ENCODE measurements around the gene COL15A1. TPM values are rescaled to one million over a fixed set of nuclear protein-coding genes. Genes with fewer than 3 reads are reported as not detected.

The COL15A1 gene
- total and polyA plus RNA-seq, 2 of the 8 experiments (the other 6 are each of a cell fraction or from before 2014, with no cell fraction given) = 0.12 to 0.15 TPM

DNA sequence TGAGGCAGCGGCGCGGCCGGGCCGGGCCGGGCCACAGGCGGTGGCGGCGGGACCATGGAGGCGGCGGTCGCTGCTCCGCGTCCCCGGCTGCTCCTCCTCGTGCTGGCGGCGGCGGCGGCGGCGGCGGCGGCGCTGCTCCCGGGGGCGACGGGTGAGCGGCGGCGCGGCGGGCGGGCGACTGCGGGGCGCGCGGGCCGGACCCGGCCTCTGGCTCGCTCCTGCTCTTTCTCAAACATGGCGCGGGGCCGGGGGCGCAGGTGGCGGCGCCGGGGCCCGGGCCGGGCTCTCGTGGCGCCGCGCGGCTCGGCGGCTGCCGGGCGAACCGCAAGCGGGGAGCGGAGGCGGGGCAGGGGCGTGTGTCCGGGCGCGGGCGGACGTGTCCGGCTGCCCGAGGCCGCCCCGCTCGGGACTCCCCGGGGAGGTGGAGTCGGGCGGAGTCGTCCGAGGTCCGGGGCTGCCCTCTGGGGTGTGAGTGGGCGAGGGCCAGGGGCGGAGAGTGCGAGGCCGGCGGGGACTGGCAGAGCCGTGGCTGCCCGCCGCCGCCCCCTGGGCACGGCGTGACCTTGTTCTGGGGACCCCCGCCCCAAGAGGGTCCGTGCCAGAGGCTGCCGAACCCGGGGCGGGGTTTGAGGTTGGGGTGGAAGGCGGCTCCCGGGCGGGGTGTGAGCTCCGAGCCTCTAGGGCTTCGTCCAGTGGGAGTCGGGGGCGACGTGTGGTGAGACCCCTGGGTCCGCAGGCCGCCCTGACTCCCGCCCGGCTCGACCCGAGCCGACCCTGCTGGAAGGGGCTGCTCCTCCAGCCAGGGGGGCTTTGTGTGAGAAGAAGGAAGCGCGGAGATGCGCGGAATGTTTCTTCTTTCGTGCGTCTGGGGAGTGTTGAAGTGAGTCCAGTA is 161.7 kb downstream of the COL15A1 start (continued):
- TF ChIP-seq KDM4A (IDR thresholded peaks at IDR 0.05; ENCODE audit: low read depth, low read length, severe bottlenecking) (peak; percentile 58), TBP (IDR thresholded peaks at IDR 0.05; ENCODE audit: low read depth, low read length) (0 out of 2 replicates have a peak, but pooled peaks have one; percentile 20), POLR2A (IDR thresholded peaks at IDR 0.05; ENCODE audit: control extremely low read depth in 1 of 2, low read depth in 2 of 2, low read length in 2 of 2) (no peak; a peak in 1 of 3 replicates), CHD2 (IDR thresholded peaks at IDR 0.05; ENCODE audit: low read length) (no peak), SIN3A (conservative IDR thresholded peaks at IDR 0.05 in 1 of 2, IDR thresholded peaks at IDR 0.05 in 1 of 2; ENCODE audit: low read depth in 1 of 2, low read length in 2 of 2) (0 out of 4 replicates have a peak, but pooled peaks of 1 of the 2 experiments have one; percentile 23), GABPA (IDR thresholded peaks at IDR 0.05; ENCODE audit: borderline replicate concordance, insufficient read depth, low read length) (no peak), MAFK (IDR thresholded peaks at IDR 0.05; ENCODE audit: low read depth, low read length) (no peak), SUZ12 (IDR thresholded peaks at IDR 0.05; ENCODE audit: low read length) (no peak), TCF12 (IDR thresholded peaks at IDR 0.05; ENCODE audit: low read depth, low read length) (no peak), SIRT6 (IDR thresholded peaks at IDR 0.05; ENCODE audit: low read length) (no peak), POLR2AphosphoS5 (IDR thresholded peaks at IDR 0.05; ENCODE audit: low read depth, low read length) (no peak; the same call in 1 of the 2 replicates)
- TF ChIP-seq, protein P1, sequence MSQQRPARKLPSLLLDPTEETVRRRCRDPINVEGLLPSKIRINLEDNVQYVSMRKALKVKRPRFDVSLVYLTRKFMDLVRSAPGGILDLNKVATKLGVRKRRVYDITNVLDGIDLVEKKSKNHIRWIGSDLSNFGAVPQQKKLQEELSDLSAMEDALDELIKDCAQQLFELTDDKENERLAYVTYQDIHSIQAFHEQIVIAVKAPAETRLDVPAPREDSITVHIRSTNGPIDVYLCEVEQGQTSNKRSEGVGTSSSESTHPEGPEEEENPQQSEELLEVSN (IDR thresholded peaks at IDR 0.05) = no peak

All from H1 (cell line).